Ammon's horn (tissue), 1 donor: ENCODE data around the gene CEP135.
"Not testable (repeated sequence)": the region's sequence is repeated elsewhere in the genome, so short reads cannot be mapped to it uniquely, and the experiment has no call there.

Experiments used
- DNase-seq: peaks from one replicate; pipeline ENCODE4 v3.0.0-alpha.2; 2016; ENCODE audit warnings: low spot score

The CEP135 gene

DNA sequence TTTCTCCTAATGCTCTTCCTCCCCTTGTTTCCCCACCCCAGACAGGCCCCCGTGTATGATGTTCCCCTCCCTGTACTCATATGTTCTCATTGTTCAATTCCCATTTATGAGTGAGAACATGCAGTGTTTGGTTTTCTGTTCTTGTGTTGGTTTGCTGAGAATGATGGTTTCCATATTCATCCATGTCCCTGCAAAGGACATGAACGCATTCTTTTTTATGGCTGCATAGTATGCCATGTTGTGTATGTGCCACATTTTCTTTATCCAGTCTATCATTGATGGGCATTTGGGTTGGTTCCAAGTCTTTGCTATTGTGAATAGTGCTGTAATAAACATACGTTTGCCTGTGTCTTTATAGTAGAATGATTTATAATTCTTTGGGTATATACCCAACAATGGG, 124.0 kb downstream of the CEP135 start:
- DNase-seq = not testable (repeated sequence)

DNA sequence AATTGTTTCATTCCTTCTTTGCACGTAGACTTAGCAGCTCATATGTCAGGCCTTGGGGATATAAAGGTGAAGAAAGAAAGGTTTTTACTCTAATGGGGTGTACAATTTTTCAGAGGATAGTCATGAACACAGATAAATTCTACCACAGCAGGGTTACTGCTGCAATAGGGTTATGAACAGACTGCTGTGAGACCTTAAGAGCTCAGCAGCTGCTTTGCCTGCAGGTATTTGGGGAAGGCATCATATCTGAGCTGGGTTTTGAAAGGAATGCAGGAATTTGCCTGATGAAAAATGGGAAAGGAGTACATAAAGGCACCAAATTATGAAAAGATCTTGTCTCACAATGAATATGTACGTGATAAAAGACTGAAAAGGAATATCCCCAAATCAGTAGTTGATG, 128.9 kb downstream of the CEP135 start:
- no peak for DNase-seq

DNA sequence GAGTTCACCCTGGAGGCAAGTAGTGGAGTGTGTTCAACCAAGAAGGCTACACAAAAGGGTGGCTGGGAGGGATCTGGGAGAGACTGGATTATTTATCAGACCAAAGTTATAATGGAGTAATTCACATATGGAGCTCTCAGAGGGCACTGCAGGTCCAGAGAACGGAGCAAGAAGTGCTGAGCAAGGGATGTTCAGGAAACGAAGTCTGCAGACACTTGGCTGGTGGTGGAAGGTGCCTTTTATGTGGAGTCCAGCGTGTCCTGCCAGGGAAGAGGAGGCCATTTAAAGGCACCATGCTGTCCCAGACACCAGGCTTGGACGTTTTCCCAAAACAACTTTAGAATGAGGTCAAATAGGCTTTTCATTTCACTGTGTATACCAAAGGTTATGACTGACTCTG, 130.1 kb downstream of the CEP135 start:
- DNase-seq = peak; percentile 51

DNA sequence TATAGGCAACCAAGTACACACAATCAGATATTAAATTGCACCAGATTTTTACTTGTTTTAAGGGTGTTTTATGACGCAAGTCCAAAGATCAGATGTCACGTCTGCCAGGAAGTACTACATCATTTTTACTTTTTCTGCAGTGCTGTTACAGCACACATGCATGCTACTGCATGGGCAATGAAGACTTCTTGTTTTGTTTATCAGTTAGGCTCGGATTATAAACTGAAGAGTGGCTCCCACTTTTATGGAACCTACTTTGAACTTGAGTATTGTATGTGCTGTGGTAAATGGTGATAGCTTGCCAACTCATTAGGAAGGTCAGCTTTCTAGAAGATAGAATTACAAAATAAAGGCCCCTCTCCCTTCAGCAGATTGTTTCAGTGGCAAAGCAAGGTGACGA, 131.6 kb downstream of the CEP135 start:
- DNase-seq = no peak

GRCh38 chr4:56082829-56083228, 134.1 kb downstream of the CEP135 start:
- DNase-seq = no peak
